Endothelial cell (in vitro differentiated cells): ENCODE data around the gene CFAP90. TPM values are rescaled to one million over a fixed set of nuclear protein-coding genes. Genes with fewer than 3 reads are reported as not detected.

ENCODE experiments used
- DNase-seq: peaks from one replicate; pipeline ENCODE4 v3.0.0; 2021; ENCODE audit warnings: low spot score
- H3K27ac Mint-ChIP-seq: one replicate; pipeline ENCODE4 v1.8.0; 2021; ENCODE audit warnings: mixed read lengths, inconsistent platforms; ENCODE audit not compliant: unreplicated experiment
- H3K27me3 Mint-ChIP-seq: one replicate; pipeline ENCODE4 v1.8.0; 2021; ENCODE audit warnings: mild to moderate bottlenecking, moderate library complexity, mixed read lengths, inconsistent platforms; ENCODE audit not compliant: unreplicated experiment
- H3K36me3 Mint-ChIP-seq: one replicate; pipeline ENCODE4 v1.8.0; 2021; ENCODE audit warnings: mild to moderate bottlenecking, low read depth, mixed read lengths, inconsistent platforms; ENCODE audit not compliant: unreplicated experiment
- H3K4me1 Mint-ChIP-seq: one replicate; pipeline ENCODE4 v1.8.0; 2021; ENCODE audit warnings: mild to moderate bottlenecking, mixed read lengths, inconsistent platforms; ENCODE audit not compliant: unreplicated experiment
- H3K4me3 Mint-ChIP-seq: one replicate; pipeline ENCODE4 v1.8.0; 2021; ENCODE audit warnings: mild to moderate bottlenecking, mixed read lengths, inconsistent platforms; ENCODE audit not compliant: unreplicated experiment
- H3K9me3 Mint-ChIP-seq: one replicate; pipeline ENCODE4 v1.8.0; 2021; ENCODE audit warnings: mixed read lengths, inconsistent platforms; ENCODE audit not compliant: unreplicated experiment
- CTCF ChIP-seq: fragments of 200-600 bp; sonication (generic); IDR thresholded peaks from one replicate; pipeline ENCODE4 v1.5.0; 2021; ENCODE audit warnings: antibody characterized with exemption; ENCODE audit not compliant: unreplicated experiment
- total RNA-seq: library from RNA; stranded (reverse); fragmentation: NEBNext Ultra II Directional; extraction: Animal tissue kit (Norgen Biotek cat#: 25700); gene quantifications from one replicate; pipeline ENCODE4 v1.2.1, GENCODE V29; 2021; ENCODE audit not compliant: unreplicated experiment

The CFAP90 gene
- total RNA-seq, 1 donor from 2014 or later, result not detected

DNA sequence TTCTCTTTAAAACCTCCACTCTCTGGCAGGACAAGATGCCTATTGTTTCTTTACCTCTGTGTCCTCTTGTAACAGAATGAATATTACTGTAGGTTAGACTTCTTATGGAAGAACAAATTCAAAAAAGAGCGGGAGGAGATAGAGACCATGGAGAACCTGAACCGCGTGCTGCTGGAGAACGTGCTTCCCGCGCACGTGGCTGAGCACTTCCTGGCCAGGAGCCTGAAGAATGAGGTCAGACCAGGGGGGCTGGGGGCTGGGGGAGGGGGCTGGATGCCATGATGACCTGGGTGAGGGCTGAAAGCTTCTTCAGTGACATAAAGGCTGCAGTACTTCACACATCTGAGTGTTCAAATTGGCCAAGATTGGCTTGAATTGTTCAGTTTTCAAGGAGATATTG, 61.4 kb downstream of the CFAP90 start:
- Mint-ChIP-seq H3K36me3 (no peaks in the 10 kb centered on the region), H3K4me1 (no peaks in the 10 kb centered on the region), H3K4me3 (no peak overlapping the region), H3K27me3 (peaks cover 6% of the 10 kb centered on the region), H3K27ac (no peak overlapping the region), H3K9me3 (no peaks in the 10 kb centered on the region)
- TF ChIP-seq CTCF, result no peak
- no peak for DNase-seq

DNA sequence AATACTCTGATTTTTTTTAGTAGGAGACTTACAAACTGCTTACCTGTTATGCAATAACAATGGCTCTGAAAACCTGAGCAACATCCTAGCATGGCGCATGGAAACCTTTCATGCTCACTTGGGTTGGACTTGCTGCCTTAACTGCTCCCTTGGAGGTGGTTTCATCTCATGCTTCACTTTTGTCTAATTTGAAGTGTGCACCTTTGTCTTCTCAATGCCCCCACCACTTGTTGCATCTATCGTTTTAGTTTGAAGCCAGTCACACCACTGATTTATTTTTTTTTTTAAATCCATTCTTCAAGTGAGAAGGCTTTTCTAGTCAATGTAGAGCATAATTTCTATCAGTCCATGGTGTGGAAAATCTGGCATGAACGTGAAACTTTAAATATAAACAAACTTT, 63.2 kb downstream of the CFAP90 start:
- H3K27me3 Mint-ChIP-seq, result peaks cover 6% of the 10 kb centered on the region
- H3K27ac Mint-ChIP-seq, result no peak overlapping the region
- H3K36me3 Mint-ChIP-seq, result no peaks in the 10 kb centered on the region
- H3K9me3 Mint-ChIP-seq, result no peaks in the 10 kb centered on the region
- H3K4me3 Mint-ChIP-seq, result no peak overlapping the region
- H3K4me1 Mint-ChIP-seq, result no peaks in the 10 kb centered on the region
- DNase-seq, result no peak
- no peak for TF ChIP-seq CTCF

DNA sequence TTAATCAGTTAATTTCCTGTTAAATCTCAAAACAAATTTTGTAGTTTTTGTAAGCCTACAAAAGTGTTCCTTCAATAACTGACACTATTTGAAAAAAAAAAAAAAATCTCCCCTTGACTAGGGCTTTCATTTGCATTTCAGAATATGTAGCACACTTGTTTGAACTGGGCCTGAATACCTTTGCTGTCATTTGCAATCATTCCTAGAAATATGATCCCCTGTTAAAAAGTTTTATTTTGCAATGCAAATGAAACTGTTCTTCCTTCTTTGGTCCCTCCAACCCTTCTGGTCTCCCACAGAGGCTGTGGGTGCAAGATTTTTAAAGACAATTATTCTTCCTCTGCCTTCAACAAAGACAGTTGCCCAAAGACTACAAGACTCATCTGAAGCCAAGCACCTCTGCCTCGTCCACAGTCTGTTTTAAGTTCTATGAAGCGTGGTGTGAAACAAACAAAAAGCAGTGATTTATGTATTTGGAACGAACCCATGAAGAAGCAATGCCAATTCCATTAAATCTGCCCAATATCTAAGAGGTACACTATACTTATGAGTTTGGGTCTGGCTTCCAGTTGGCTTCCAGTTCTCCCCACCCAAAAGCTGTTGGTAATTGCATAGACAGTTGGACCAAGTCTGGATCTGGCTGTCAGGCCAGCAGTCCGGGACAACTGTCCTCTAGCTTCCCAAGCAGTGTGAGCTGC, 66.1 kb downstream of the CFAP90 start:
- no peak for TF ChIP-seq CTCF
- DNase-seq, result no peak
- Mint-ChIP-seq H3K9me3 (no peaks in the 10 kb centered on the region), H3K36me3 (no peaks in the 10 kb centered on the region), H3K4me1 (peaks cover 9% of the 10 kb centered on the region), H3K27me3 (peaks cover 4% of the 10 kb centered on the region), H3K4me3 (no peak overlapping the region), H3K27ac (no peak overlapping the region)

DNA sequence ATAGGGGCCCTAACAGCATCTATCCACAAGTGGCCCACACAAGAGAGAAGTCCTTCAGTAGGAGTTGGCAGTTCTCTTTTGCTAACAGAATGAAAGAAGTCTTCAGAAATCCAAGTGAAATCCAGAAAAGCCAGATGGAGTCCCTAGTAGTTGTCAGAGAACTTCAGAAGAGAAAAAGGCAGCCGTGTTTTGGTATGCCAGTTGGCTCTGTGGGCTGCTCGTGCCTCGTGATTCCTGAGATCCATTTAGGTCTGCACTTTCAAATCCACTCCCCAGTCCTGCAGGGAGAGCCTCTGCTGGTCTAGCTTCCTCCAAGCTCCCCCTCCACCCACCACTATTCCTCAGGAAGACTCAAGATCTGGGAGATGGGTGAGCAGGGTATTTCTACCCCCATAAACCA, 69.0 kb downstream of the CFAP90 start:
- H3K4me3 Mint-ChIP-seq, result no peak overlapping the region
- H3K27ac Mint-ChIP-seq, result no peak overlapping the region

More for the DNA sequence above, 69.0 kb downstream of the CFAP90 start:
- Mint-ChIP-seq H3K9me3 (no peaks in the 10 kb centered on the region), H3K27me3 (peaks cover 2% of the 10 kb centered on the region), H3K36me3 (no peaks in the 10 kb centered on the region), H3K4me1 (peaks cover 16% of the 10 kb centered on the region)
- TF ChIP-seq CTCF, result no peak
- DNase-seq, result no peak

Other genes starting within 250 kb of the CFAP90 start
- gene FASTKD3, start 17.9 kb upstream of the CFAP90 start, total RNA-seq, result 9.1 TPM
- 28.4 TPM for gene MTRR, start 18.0 kb upstream of the CFAP90 start, total RNA-seq